Activated T-cell treated with anti-CD3 and anti-CD28 coated beads, Interleukin-2, amount 50 U/mL, for 48 hours (primary cell): Measurements from ENCODE around the gene DCTN5.
"Not testable (repeated sequence)": the region's sequence is repeated elsewhere in the genome, so short reads cannot be mapped to it uniquely, and the experiment has no call there.

Experiments used
- DNase-seq, 2 experiments: peaks; one replicate each; pipeline ENCODE4 v3.0.0-alpha.2; 2020

Gene DCTN5

GRCh38 chr16:23694644-23695373 is 53.5 kb downstream of the DCTN5 start:
- no peak for DNase-seq

- no peak for DNase-seq
Measured at GRCh38 chr16:23695756-23696155, 54.5 kb downstream of the DCTN5 start.

- DNase-seq = no peak
Measured at GRCh38 chr16:23699100-23699499, 57.8 kb downstream of the DCTN5 start.

- DNase-seq = no peak
Measured at GRCh38 chr16:23700093-23700492, 58.8 kb downstream of the DCTN5 start.

GRCh38 chr16:23700509-23700908 is 59.2 kb downstream of the DCTN5 start:
- DNase-seq = no peak

GRCh38 chr16:23701045-23701444 is 59.8 kb downstream of the DCTN5 start:
- no peak for DNase-seq

- DNase-seq = no peak
Measured at GRCh38 chr16:23702951-23703350, 61.7 kb downstream of the DCTN5 start.

- DNase-seq = no peak
Measured at GRCh38 chr16:23704772-23705516, 63.7 kb downstream of the DCTN5 start.

GRCh38 chr16:23705517-23705902 is 64.2 kb downstream of the DCTN5 start:
- DNase-seq = no peak

- DNase-seq = no peak
Measured at GRCh38 chr16:23706439-23706838, 65.2 kb downstream of the DCTN5 start.

GRCh38 chr16:23709536-23709935 is 68.3 kb downstream of the DCTN5 start:
- DNase-seq = no peak

- DNase-seq = no peak
Measured at GRCh38 chr16:23710008-23710407, 68.7 kb downstream of the DCTN5 start.

GRCh38 chr16:23710504-23710903 is 69.2 kb downstream of the DCTN5 start:
- no peak for DNase-seq

- DNase-seq = no peak
Measured at GRCh38 chr16:23711785-23712184, 70.5 kb downstream of the DCTN5 start.

- no peak for DNase-seq
Measured at GRCh38 chr16:23712976-23713375, 71.7 kb downstream of the DCTN5 start, which contains the start of gene ERN2. ERN2 (minus strand) TSS chr16:23713222; CDS start chr16:23713187, 35 bp downstream.

- no peak for DNase-seq
Measured at GRCh38 chr16:23716484-23716883, 75.2 kb downstream of the DCTN5 start.

- not testable (repeated sequence) for DNase-seq
Measured at GRCh38 chr16:23722613-23723240, 81.5 kb downstream of the DCTN5 start.

- DNase-seq = no peak
Measured at GRCh38 chr16:23724096-23724784, 83.0 kb downstream of the DCTN5 start.

GRCh38 chr16:23724785-23725131 is 83.5 kb downstream of the DCTN5 start:
- no peak for DNase-seq

GRCh38 chr16:23726710-23727109 is 85.4 kb downstream of the DCTN5 start:
- DNase-seq = no peak
